ENCODE measurements around the gene AGAP1. TPM values are rescaled to one million over a fixed set of nuclear protein-coding genes. Genes with fewer than 3 reads are reported as not detected.

The AGAP1 gene
- total RNA-seq, 2 experiments from 2014 or later = not detected

DNA sequence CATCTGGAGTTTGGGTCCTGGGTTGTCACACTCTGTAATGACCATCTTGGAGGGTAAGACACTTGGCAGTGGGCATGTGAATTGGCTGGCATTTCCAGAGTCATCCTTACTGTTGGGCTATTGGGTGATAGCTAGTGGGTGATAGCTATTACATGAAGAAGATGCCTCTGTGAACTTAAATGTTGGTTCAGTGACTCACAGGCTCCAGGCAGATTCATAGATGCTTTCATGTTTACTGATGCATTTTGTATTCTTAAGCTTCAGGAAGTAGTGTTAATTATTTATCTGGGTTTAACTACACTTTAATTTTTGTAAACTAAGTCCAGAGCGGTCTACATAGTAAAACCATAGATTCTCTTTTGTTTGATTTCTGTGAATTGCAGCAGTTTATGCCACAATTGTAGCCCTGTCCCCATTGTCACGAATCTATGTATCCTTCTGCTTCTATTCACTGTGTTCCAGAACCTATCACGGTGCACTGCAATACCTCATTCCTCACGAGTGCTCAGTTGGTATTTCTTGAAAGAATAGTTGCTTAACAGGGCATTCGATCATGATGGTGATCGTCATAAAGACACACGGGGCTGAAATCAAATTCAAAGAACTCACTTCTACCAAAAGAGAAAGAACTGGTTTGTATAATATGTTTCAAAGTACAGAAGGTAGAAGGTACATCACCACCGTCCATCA is 594.7 kb downstream of the AGAP1 start:
- ChIA-PET CTCF (ENCODE audit: unreplicated experiment) (no interaction called here), POLR2A (no interaction called here)

GRCh38 chr2:236089271-236090026 is 595.6 kb downstream of the AGAP1 start:
- intact Hi-C loops (cut with micrococcal nuclease; ENCODE audit: unreplicated experiment) = no loop called here
- BruUV-seq (replicated peaks) = no TSS peak
- H2AFZ ChIP-seq (ENCODE audit: low read length) = no peak overlapping the region

More for the DNA sequence above, 594.7 kb downstream of the AGAP1 start:
- Histone ChIP-seq H3K4me2 (ENCODE audit: low read length) (no peak overlapping the region), H3K9me3 (ENCODE audit: low read length) (no peaks in the 10 kb centered on the region), H4K20me1 (ENCODE audit: insufficient read depth, low read length) (no peaks in the 10 kb centered on the region), H3K4me3 (ENCODE audit: low read depth, low read length, poor library complexity, severe bottlenecking) (no peak overlapping the region), H3K79me2 (ENCODE audit: insufficient read depth, low read depth, low read length) (no peaks in the 10 kb centered on the region), H3K36me3 (ENCODE audit: insufficient read depth, low read length) (no peaks in the 10 kb centered on the region), H3K4me1 (ENCODE audit: insufficient read depth, low read length, poor library complexity, severe bottlenecking) (no peaks in the 10 kb centered on the region), H3K27ac (ENCODE audit: low read depth, low read length, poor library complexity, severe bottlenecking) (no peak overlapping the region), H3K9me2 (ENCODE audit: insufficient read depth, low read length) (no peaks in the 10 kb centered on the region), H2AFZ (ENCODE audit: low read length) (no peak overlapping the region)
- no peak for DNase-seq (ENCODE audit: low spot score)
- TF ChIP-seq, protein P1, sequence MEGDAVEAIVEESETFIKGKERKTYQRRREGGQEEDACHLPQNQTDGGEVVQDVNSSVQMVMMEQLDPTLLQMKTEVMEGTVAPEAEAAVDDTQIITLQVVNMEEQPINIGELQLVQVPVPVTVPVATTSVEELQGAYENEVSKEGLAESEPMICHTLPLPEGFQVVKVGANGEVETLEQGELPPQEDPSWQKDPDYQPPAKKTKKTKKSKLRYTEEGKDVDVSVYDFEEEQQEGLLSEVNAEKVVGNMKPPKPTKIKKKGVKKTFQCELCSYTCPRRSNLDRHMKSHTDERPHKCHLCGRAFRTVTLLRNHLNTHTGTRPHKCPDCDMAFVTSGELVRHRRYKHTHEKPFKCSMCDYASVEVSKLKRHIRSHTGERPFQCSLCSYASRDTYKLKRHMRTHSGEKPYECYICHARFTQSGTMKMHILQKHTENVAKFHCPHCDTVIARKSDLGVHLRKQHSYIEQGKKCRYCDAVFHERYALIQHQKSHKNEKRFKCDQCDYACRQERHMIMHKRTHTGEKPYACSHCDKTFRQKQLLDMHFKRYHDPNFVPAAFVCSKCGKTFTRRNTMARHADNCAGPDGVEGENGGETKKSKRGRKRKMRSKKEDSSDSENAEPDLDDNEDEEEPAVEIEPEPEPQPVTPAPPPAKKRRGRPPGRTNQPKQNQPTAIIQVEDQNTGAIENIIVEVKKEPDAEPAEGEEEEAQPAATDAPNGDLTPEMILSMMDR (conservative IDR thresholded peaks at IDR 0.05; ENCODE audit: low read length) = no peak
- no peak for TF ChIP-seq EZH2phosphoT487 (IDR thresholded peaks at IDR 0.05; ENCODE audit: borderline replicate concordance, low read depth, low read length)
- intact Hi-C loops (cut with micrococcal nuclease; ENCODE audit: unreplicated experiment) = no loop called here
- BruUV-seq (replicated peaks) = no TSS peak

More at GRCh38 chr2:236089271-236090026, 595.6 kb downstream of the AGAP1 start:
- H3K36me3 ChIP-seq (ENCODE audit: insufficient read depth, low read length) = no peaks in the 10 kb centered on the region
- DNase-seq (ENCODE audit: low spot score) = no peak
- no peak overlapping the region for H3K27ac ChIP-seq (ENCODE audit: low read depth, low read length, poor library complexity, severe bottlenecking)
- CTCF ChIA-PET (ENCODE audit: unreplicated experiment) = no interaction called here
- H3K9me2 ChIP-seq (ENCODE audit: insufficient read depth, low read length) = no peaks in the 10 kb centered on the region
- no peak overlapping the region for H3K4me3 ChIP-seq (ENCODE audit: low read depth, low read length, poor library complexity, severe bottlenecking)
- no peak for TF ChIP-seq EZH2phosphoT487 (IDR thresholded peaks at IDR 0.05; ENCODE audit: borderline replicate concordance, low read depth, low read length)
- TF ChIP-seq, protein P1 (conservative IDR thresholded peaks at IDR 0.05; ENCODE audit: low read length) = no peak
- H3K9me3 ChIP-seq (ENCODE audit: low read length) = no peaks in the 10 kb centered on the region
- no peaks in the 10 kb centered on the region for H3K4me1 ChIP-seq (ENCODE audit: insufficient read depth, low read length, poor library complexity, severe bottlenecking)
- POLR2A ChIA-PET = no interaction called here
- H3K4me2 ChIP-seq (ENCODE audit: low read length) = no peak overlapping the region
- no peaks in the 10 kb centered on the region for H3K79me2 ChIP-seq (ENCODE audit: insufficient read depth, low read depth, low read length)
- no peaks in the 10 kb centered on the region for H4K20me1 ChIP-seq (ENCODE audit: insufficient read depth, low read length)

Data from OCI-LY7 (cell line).